ENCODE measurements around the gene VWF. TPM values are rescaled to one million over a fixed set of nuclear protein-coding genes. Genes with fewer than 3 reads are reported as not detected.

VWF gene
- polyA plus RNA-seq, 4 donors = 10.1 to 16.9 (median 13.2) TPM

DNA sequence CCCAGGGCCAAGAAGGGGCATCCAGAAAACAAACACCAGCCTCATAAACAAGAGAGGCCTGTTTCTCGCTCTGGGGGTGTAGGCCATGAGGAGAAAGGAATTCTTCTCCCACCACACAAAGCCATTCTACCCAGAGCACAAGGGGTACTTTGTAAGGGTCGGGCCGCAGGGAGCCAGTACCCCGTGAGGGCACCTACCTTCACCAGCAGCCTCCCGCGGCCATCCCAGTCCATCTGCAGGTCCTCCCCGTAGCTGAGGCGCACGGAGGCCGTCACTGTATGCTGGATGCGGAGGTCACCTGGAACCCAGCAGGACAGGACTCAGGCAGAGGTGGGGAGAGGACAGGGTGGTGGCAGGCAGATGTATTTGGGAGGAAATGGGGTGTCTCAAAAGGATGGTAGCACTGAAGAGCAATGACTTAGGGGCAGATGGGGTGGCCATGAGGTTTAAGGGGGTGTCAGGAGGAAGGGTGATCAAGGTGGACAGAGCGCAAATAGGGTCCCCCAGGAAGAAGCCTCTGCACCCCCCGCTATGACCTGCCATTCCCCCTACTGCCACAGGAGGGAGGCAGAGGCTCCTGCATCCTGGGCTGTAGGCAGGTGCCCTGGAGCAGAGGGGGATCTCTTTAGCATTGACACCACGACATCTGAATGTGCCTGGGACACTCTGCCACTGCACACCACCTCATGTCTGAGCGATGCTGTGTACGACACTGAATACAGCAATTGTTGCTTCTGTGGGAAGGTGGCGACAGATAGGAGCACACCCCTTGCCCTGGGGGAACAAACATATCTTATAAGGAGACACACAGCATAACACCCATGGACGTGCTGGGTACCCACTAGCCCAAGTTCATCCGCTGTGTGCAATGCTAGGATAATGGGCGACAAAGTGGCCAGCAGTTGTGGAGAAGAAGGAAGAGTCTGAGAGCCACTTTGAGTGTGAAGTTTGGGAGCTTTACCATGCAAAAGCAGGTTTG, 61.4 kb downstream of the VWF start:
- no peak for DNase-seq (ENCODE audit: low read depth in 4 of 4, low spot score in 3 of 4)

DNA sequence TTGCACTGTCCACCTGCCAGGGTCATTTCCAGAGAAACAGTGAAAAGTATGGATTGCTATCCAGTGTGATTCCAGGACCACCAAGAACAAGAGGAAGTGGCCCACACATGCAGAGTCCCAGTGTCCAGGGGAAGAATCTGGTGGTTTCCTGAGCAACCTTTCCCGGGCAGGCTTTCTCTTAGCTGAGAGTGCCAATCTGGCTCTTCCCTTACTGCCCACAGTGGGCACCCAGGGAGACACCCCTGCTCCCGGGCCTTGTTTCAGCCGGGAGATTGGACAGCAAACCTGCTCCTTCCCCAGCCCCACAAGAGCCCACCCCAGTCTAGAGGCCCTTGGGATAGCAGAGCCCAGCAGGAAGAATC, 62.1 kb downstream of the VWF start:
- DNase-seq (ENCODE audit: low read depth in 4 of 4, low spot score in 3 of 4) = no peak

GRCh38 chr12:6061660-6062059, 62.8 kb downstream of the VWF start:
- no peak for DNase-seq (ENCODE audit: low read depth in 4 of 4, low spot score in 3 of 4)

DNA sequence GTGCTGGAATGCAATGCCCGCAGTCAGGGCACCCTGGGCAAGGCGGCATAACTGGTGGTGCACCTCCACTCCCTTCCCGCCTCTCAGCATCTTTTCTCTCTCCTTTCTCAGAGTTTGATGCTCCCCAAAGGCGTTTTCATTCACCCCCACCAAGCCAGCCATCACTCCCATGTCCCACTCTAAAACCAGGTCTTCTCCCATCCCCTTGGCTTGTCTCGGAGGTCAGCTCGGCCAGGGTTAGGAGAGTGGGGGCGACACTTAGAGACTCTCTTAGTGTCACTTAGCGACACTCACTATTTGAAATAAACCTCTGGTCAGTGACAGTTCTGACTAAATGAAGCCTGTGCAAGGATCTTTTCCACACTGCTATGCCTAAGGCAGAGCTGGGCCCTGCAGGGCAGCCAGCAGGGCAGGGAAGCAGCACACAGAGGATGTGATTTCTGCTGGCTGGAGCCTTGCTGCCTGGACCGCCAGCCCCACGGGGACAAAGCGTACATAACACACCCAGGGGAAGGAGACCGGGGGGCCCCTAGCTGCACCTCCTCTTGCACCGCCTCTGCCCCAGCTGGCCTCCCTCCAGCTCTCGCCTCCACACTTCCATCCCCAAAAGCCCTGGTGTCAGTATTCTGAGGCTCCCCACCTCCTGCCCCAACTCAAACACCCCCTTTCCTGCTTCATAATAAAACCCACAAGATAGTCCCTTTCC, 64.5 kb downstream of the VWF start:
- no peak for DNase-seq (ENCODE audit: low read depth in 4 of 4, low spot score in 3 of 4)

DNA sequence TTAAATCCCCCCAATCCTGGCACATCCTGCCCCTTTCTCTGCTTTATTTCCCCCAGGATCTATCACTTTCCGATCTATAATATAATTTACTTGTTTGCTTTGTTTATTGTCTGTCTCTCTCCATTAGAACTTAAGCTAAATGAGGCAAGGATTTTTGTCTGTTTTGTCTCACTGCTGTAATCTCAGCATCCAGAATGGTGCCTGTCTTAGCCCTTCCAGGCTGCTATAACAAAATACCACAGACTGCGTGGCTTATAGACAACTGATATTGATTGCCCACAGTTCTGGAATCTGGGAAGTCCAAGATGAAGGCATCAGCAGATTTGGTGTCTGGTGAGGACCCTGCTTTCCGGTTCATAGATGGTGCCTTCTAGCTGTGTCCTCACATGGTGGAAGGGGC, 65.2 kb downstream of the VWF start:
- DNase-seq (ENCODE audit: low read depth in 4 of 4, low spot score in 3 of 4) = no peak

- no peak for DNase-seq (ENCODE audit: low read depth in 4 of 4, low spot score in 3 of 4)
These were observed 65.8 kb downstream of the VWF start for GRCh38 chr12:6058481-6059161.

DNA sequence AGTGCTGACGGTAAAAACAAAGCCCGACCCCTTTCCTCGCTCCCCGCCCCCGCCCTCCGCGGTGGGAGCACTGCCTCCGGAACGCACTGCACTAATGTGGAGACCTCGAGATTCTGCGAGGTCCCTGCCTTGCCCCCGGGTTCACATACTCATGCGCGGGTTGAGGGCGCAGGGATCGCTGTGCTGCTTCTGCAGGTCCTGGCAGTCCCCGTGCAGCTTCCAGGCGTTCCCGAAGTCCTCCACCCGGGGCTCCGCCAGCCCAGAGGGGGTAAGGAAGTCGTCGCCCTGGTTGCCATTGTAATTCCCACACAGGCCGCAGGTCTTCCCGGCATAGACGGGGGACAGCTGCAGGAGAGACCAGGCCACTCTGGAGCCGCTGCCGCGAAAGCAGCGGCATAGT, 66.8 kb downstream of the VWF start:
- no peak for DNase-seq (ENCODE audit: low read depth in 4 of 4, low spot score in 3 of 4)

- no peak for DNase-seq (ENCODE audit: low read depth in 4 of 4, low spot score in 3 of 4)
These were observed 67.8 kb downstream of the VWF start for GRCh38 chr12:6056406-6057240.

DNA sequence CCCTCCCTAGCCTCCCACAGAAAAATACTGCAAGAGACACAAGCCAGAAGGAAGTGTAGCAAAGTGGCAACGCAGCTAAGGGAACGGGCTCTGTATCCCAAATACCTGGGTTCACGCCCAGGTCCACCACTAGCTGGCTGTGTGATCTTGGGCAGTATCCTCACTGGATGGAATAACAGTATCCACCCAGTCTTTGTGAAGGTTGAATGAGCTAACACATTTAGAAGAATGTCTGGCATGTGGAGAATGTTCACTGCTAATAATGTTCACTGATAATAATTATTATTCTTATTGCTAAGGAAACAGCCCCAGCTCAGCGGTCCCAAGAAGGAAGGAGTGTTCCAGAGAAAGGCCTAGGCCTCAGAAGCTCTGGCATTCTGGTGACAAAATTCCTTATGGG, 70.9 kb downstream of the VWF start:
- DNase-seq (ENCODE audit: low read depth in 4 of 4, low spot score in 3 of 4) = no peak

GRCh38 chr12:6052940-6053329, 71.5 kb downstream of the VWF start:
- no peak for DNase-seq (ENCODE audit: low read depth in 4 of 4, low spot score in 3 of 4)

GRCh38 chr12:6052206-6052939, 72.1 kb downstream of the VWF start:
- no peak for DNase-seq (ENCODE audit: low read depth in 4 of 4, low spot score in 3 of 4)

- no peak for DNase-seq (ENCODE audit: low read depth in 4 of 4, low spot score in 3 of 4)
These were observed 74.5 kb downstream of the VWF start for GRCh38 chr12:6049992-6050391.

GRCh38 chr12:6049587-6049986, 74.9 kb downstream of the VWF start:
- no peak for DNase-seq (ENCODE audit: low read depth in 4 of 4, low spot score in 3 of 4)

GRCh38 chr12:6047249-6048237, 76.9 kb downstream of the VWF start:
- no peak for DNase-seq (ENCODE audit: low read depth in 4 of 4, low spot score in 3 of 4)

GRCh38 chr12:6046511-6047180, 77.8 kb downstream of the VWF start:
- no peak for DNase-seq (ENCODE audit: low read depth in 4 of 4, low spot score in 3 of 4)

GRCh38 chr12:6045438-6045837, 79.0 kb downstream of the VWF start:
- no peak for DNase-seq (ENCODE audit: low read depth in 4 of 4, low spot score in 3 of 4)

GRCh38 chr12:6044082-6044481, 80.4 kb downstream of the VWF start:
- DNase-seq (ENCODE audit: low read depth in 4 of 4, low spot score in 3 of 4) = no peak

DNA sequence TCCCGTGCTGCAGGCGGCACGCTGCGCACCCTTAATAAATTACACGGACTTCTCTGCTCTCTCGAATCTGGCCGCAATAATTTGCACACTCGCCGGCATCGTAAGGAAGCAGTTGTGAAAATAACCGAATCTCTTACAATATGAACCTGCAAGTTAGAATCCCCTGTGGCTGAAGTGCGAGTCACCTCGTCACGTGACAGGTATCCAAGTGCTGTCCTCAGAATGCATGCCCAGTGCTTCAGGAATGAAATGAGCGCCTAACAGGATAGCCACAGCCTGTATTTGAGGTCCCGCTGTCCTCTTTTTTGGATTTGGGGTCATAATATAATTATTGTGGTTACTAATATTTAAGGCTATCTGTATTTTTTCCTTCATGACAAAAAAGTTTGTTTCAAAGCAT, 82.0 kb downstream of the VWF start:
- no peak for DNase-seq (ENCODE audit: low read depth in 4 of 4, low spot score in 3 of 4)
